ENCODE measurements around the gene RNF10. TPM values are rescaled to one million over a fixed set of nuclear protein-coding genes. Genes with fewer than 3 reads are reported as not detected.
A peak's percentile ranks its signal among the peaks of the same experiment; 100 is the strongest.

The RNF10 gene
- total and polyA plus RNA-seq, 8 donors = 92.5 to 151 (median 106) TPM

DNA sequence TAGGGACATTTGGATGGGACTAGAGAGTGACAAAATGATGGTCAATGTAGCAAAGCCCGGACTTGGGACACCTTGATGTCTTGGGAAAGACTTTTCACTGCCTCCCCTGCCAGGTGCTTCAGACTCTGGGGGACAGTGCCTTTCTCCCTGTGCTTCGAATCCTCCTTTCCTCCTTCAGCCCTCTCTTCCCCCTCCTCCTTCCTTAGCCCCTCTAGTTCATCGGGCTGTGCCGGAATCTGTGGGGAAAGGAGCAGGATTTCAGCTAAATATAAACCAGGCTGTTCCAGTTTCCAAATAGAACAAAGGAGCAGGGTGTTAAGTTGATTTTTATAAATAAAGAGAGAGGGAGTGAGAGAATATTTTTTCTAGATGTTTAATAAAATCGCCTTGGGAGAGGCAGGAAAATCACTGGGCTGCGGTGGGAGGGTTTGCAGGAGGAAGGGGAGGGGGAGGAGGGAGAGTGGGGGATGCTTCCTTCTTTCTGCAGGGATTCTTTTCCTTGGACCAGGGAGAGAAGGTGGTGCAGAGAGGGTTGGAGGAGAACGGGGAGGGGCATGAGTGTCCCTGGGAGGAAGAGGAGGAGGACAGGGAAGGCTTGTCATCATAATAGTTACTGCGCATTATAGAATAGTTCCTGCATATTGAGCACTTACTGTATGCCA is 84.9 kb downstream of the RNF10 start:
- no peak overlapping the region for H3K27ac ChIP-seq
- no peaks in the 10 kb centered on the region for H3K9me3 ChIP-seq
- no peaks in the 10 kb centered on the region for H3K36me3 ChIP-seq
- no peak for TF ChIP-seq CTCF (IDR thresholded peaks at IDR 0.05)
- no peak overlapping the region for H3K4me3 ChIP-seq
- 35% methylated on average over 8 of the region's 8 CpGs for WGBS, 2 donors
- no peak for FAIRE-seq
- no peaks in the 10 kb centered on the region for H3K27me3 ChIP-seq
- no peak for ATAC-seq
- intact Hi-C loops (cut with DNase I) = no loop called here
- DNase-seq = no peak
- no peaks in the 10 kb centered on the region for H3K4me1 ChIP-seq

GRCh38 chr12:120620624-120621023 is 86.5 kb downstream of the RNF10 start:
- TF ChIP-seq CTCF (IDR thresholded peaks at IDR 0.05) = no peak
- H3K27me3 ChIP-seq = no peaks in the 10 kb centered on the region
- H3K4me3 ChIP-seq = no peak overlapping the region
- ATAC-seq (peak in 1 of 4 donors; percentile 31), DNase-seq (no peak), FAIRE-seq (no peak)
- intact Hi-C loops (cut with DNase I) = no loop called here
- no peaks in the 10 kb centered on the region for H3K9me3 ChIP-seq
- no peaks in the 10 kb centered on the region for H3K4me1 ChIP-seq
- no peak overlapping the region for H3K27ac ChIP-seq
- H3K36me3 ChIP-seq = no peaks in the 10 kb centered on the region
- 74 to 89% methylated on average over 2 of the region's 2 CpGs for WGBS, 2 donors

DNA sequence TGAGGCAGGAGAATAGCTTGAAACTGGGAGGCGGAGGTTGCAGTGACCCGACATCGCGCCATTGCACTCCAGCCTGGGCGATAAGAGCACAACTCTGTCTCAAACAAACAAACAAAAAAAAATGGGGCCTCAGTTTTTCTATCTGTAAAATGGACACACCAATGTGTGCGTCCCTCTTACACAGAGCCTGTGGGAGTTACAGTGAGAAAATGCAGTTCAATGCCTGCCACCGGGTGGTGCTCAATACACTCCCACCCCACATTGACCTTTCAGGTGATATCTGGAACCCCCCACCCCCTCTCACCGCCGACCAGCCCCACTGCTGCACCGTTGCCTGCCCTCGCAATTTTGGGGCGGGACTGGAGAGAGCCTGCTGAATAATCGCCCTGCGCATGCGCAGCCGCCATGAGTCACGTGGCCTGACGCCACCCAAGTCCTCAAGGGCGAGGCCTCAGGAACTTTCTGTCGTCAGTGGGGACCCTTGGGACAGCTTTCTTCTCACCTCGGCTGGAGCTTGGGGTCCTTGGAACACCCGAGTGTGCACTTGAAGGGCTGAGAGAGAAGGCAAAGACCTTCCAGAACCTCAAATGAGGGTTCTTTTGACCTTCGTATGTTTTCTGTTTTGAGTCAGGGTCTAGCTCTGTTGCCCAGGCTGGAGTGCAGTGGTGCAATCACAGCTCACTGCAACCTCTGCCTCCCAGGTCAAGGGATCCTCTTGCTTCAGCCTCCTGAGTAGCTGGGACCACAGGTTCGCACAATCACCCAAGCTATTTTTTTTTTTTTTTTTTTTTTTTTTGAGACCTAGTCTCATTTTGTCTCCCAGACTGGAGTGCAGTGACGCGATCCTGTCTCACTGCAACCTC is 91.6 kb downstream of the RNF10 start:
- Histone ChIP-seq H3K9me3 (no peaks in the 10 kb centered on the region), H3K4me1 (no peaks in the 10 kb centered on the region), H3K4me3 (no peak overlapping the region), H3K27ac (no peak overlapping the region), H3K27me3 (no peaks in the 10 kb centered on the region), H3K36me3 (no peaks in the 10 kb centered on the region)
- intact Hi-C loops (cut with DNase I) = no loop called here
- FAIRE-seq (no peak), ATAC-seq (peak in 1 of 4 donors; percentile 57), DNase-seq (peak in 1 of 6 donors; percentile 25)
- 74 to 80% methylated on average over 26 of the region's 26 CpGs for WGBS, 2 donors
- TF ChIP-seq CTCF (IDR thresholded peaks at IDR 0.05) = no peak

Other genes with a start within 250 kb of the RNF10 start
- gene RNU4-2, start 242.5 kb upstream of the RNF10 start, total RNA-seq = 1,000 to 10,000 TPM; 3,497 to 6,395 (median 4,297) TPM
- not detected for gene RNU4-2, start 242.5 kb upstream of the RNF10 start, polyA plus RNA-seq
- gene RNU4-1, start 241.1 kb upstream of the RNF10 start, total RNA-seq = 1,000 to 10,000 TPM in 5 of 6 donors, 100 to 1,000 TPM in 1; 597 to 2,620 (median 1,226) TPM
- gene RNU4-1, start 241.1 kb upstream of the RNF10 start, polyA plus RNA-seq = not detected
- gene SIRT4, start 232.0 kb upstream of the RNF10 start, total RNA-seq = 1 to 10 TPM in 4 of 6 donors, under 1 TPM in 2; 0.56 to 2.4 (median 1.3) TPM
- 1 to 10 TPM; 1.4 to 2.1 TPM for gene SIRT4, start 232.0 kb upstream of the RNF10 start, polyA plus RNA-seq
- over 10,000 TPM in 2 of 6 donors, 1,000 to 10,000 TPM in 4; 4,900 to 12,528 (median 8,049) TPM for gene PLA2G1B, start 206.6 kb upstream of the RNF10 start, total RNA-seq
- gene PLA2G1B, start 206.6 kb upstream of the RNF10 start, polyA plus RNA-seq = 1,000 to 10,000 TPM; 7,592 to 7,821 TPM
- 1 to 10 TPM; 3.0 to 6.0 (median 4.8) TPM for gene MSI1, start 165.2 kb upstream of the RNF10 start, total RNA-seq
- gene MSI1, start 165.2 kb upstream of the RNF10 start, polyA plus RNA-seq = 1 to 10 TPM; 3.0 to 4.8 TPM
- gene COX6A1, start 96.2 kb upstream of the RNF10 start, total RNA-seq = 100 to 1,000 TPM; 118 to 149 (median 137) TPM
- gene COX6A1, start 96.2 kb upstream of the RNF10 start, polyA plus RNA-seq = 100 to 1,000 TPM; 296 to 324 TPM
- gene TRIAP1, start 88.0 kb upstream of the RNF10 start, total RNA-seq = 10 to 100 TPM; 13.9 to 25.8 (median 15.4) TPM
- gene TRIAP1, start 88.0 kb upstream of the RNF10 start, polyA plus RNA-seq = 10 to 100 TPM; 16.3 to 23.8 TPM
- 10 to 100 TPM; 18.3 to 32.7 (median 27.6) TPM for gene GATC, start 87.9 kb upstream of the RNF10 start, total RNA-seq
- gene GATC, start 87.9 kb upstream of the RNF10 start, polyA plus RNA-seq = 10 to 100 TPM in 1 of 2 donors, 1 to 10 TPM in 1; 8.6 to 12.3 TPM
- 10 to 100 TPM; 69.0 to 91.7 (median 79.5) TPM for gene SRSF9, start 64.6 kb upstream of the RNF10 start, total RNA-seq
- 100 to 1,000 TPM in 1 of 2 donors, 10 to 100 TPM in 1; 50.9 to 103 TPM for gene SRSF9, start 64.6 kb upstream of the RNF10 start, polyA plus RNA-seq
- gene DYNLL1, start 38.2 kb upstream of the RNF10 start, total RNA-seq = 100 to 1,000 TPM in 3 of 6 donors, 10 to 100 TPM in 3; 57.7 to 154 (median 94.9) TPM
- gene DYNLL1, start 38.2 kb upstream of the RNF10 start, polyA plus RNA-seq = 100 to 1,000 TPM; 143 to 249 TPM
- gene COQ5, start 5.2 kb upstream of the RNF10 start, total RNA-seq = 10 to 100 TPM in 5 of 6 donors, 1 to 10 TPM in 1; 7.2 to 16.1 (median 11.6) TPM
- 10 to 100 TPM; 17.0 to 24.3 TPM for gene COQ5, start 5.2 kb upstream of the RNF10 start, polyA plus RNA-seq
- gene POP5, start 47.0 kb downstream of the RNF10 start, total RNA-seq = 10 to 100 TPM; 10.5 to 23.5 (median 14.7) TPM
- 10 to 100 TPM; 54.4 to 66.7 TPM for gene POP5, start 47.0 kb downstream of the RNF10 start, polyA plus RNA-seq
- under 1 TPM; 0.12 to 0.87 (median 0.46) TPM for gene CABP1, start 106.3 kb downstream of the RNF10 start, total RNA-seq
- 1 to 10 TPM; 3.3 to 5.7 TPM for gene CABP1, start 106.3 kb downstream of the RNF10 start, polyA plus RNA-seq
- gene MLEC, start 152.8 kb downstream of the RNF10 start, total RNA-seq = 100 to 1,000 TPM in 3 of 6 donors, 10 to 100 TPM in 3; 66.8 to 124 (median 100) TPM
- 10 to 100 TPM; 25.8 to 33.6 TPM for gene MLEC, start 152.8 kb downstream of the RNF10 start, polyA plus RNA-seq
- gene UNC119B, start 176.1 kb downstream of the RNF10 start, total RNA-seq = 10 to 100 TPM; 11.8 to 18.9 (median 15.3) TPM
- 10 to 100 TPM in 1 of 2 donors, 1 to 10 TPM in 1; 6.6 to 14.4 TPM for gene UNC119B, start 176.1 kb downstream of the RNF10 start, polyA plus RNA-seq
- gene ACADS, start 191.5 kb downstream of the RNF10 start, total RNA-seq = 10 to 100 TPM; 15.2 to 22.8 (median 18.6) TPM
- gene ACADS, start 191.5 kb downstream of the RNF10 start, polyA plus RNA-seq = 10 to 100 TPM; 50.9 to 59.2 TPM